ENCODE data around the gene LIMS2.

LIMS2 gene

DNA sequence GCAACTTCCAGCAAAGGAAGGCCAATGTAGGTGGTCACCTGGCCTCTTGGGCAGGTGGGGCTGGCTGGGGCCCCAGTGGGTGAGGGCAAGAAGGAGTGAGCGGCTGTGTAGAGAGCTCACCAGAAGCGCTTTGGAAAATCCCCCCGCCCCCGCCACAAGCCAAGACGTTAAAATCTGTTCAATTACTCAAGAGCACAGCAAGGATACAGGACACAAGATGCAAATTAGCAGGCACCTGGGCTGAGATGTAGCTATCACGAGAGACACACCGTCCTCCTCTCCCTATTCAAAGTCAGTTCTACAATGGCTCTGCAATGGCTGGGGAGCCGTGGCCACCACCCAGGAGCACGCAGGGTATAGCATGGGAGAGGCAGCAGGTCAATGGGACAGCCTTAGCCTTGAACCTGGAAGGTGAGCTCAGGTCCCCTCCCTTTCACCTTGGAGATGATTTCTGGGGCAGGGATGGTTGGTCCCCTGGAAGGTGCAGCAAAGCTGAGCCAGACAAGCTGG lies 67.9 kb downstream of the LIMS2 start:
- DNase-seq (ENCODE audit: low read depth in 2 of 3, low spot score in 2 of 3) = no peak

- no peak for DNase-seq (ENCODE audit: low read depth in 2 of 3, low spot score in 2 of 3)
Observed at GRCh38 chr2:127606625-127607398, 68.5 kb downstream of the LIMS2 start.

DNA sequence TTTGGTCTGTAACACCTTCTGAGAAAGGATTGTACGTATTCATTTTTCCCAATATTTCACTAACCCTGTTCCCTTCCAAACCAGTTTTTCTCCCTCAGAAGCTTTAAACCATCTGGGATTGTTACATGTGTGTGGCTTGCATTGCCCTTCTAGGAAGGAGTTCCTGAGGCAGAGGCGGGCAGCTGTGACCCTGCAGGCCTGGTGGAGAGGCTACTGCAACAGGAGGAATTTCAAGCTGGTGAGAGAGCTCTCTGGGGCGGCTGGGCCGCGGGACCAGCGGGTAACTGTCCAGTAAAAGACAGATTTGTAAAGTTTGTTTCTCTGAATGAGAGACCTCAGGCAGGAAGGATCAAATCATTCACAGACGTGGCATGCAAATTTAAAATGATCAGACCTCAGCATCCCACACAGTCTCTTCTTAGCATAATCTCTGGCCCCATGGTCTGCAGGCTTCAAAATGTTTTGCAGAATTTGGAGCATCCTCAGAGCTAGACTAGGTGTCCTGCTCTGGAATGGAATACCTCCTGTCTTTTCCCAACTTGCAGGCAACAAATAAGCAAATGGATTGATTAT lies 69.6 kb downstream of the LIMS2 start:
- DNase-seq (ENCODE audit: low read depth in 2 of 3, low spot score in 2 of 3) = no peak

DNA sequence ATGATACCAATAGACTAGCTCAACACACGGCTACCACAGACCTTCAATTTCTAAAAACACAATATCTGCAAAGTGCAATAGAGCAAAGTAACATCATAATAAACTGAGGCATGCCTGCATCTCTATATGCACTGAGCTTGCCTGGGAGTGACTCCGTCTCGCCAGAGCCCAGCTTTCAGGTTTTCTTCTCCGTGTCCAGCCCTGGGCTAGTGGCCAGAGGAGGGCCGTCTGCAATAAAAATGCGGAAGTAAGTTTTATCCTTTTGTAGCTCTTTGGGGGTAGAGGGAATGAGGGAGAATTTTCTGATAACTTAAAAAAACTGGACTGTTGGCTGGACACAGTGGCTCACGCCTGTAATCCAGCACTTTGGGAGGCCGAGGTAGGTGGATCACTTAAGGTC lies 70.3 kb downstream of the LIMS2 start:
- no peak for DNase-seq (ENCODE audit: low read depth in 2 of 3, low spot score in 2 of 3)

DNA sequence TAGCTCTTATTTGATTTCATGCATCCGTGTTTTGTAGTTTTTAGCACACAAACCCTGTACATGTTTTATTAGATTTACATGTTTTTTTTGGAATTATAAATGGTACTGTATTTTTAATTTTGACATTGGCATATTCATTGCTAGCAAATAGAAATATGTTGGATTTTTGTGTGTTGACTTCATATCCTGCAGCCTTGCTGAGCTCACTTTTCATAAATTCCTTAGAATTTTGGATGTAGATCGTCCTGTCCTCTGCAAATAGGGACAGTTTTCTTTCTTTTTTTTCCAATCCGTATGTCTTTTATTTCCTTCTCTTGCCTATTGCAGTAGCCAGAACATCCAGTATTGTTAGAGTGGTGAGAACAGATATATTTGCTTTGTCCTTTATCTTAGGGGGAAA lies 76.1 kb downstream of the LIMS2 start:
- no peak for DNase-seq (ENCODE audit: low read depth in 2 of 3, low spot score in 2 of 3)

DNA sequence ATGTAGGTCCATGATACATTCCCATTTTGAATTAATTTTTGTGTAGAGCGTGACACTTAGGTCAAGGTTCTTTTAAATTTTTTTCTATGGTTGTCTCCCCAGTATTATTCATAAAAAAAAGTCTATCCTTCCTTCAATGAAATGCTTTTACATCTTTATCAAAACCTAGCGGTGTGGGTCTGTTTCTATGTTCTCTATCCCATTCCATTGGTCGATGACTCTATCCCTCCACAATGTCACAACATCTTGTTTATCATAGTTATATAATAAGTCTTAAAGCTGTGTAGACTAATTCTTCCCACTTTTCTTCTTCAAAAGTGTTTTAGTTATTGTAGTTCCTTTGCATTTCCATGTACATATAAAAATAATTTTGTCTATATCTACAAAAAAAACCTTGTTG lies 76.6 kb downstream of the LIMS2 start:
- no peak for DNase-seq (ENCODE audit: low read depth in 2 of 3, low spot score in 2 of 3)

DNA sequence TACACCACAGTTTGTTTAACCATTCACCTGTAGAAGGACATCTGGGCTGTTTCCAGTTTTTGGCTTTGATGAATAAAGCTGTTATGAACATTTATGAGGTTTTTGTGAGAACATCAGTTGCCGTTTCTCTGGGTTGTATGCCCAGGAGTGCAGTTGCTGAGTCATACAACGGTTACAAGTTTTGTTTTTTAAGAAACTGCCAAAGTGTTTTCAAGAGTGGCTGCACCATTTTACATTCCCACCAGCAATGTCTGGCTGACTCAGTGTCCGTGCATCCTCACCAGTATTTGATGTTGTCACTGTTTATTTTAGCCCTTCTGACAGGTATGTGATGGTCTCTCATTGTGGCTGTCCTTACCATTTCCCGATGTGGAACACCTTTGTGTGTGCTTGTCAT lies 77.3 kb downstream of the LIMS2 start:
- no peak for DNase-seq (ENCODE audit: low read depth in 2 of 3, low spot score in 2 of 3)

- DNase-seq (ENCODE audit: low read depth in 2 of 3, low spot score in 2 of 3) = no peak
Observed at GRCh38 chr2:127597046-127597983, 78.0 kb downstream of the LIMS2 start.

GRCh38 chr2:127596311-127597045 lies 78.9 kb downstream of the LIMS2 start:
- DNase-seq (ENCODE audit: low read depth in 2 of 3, low spot score in 2 of 3) = no peak

DNA sequence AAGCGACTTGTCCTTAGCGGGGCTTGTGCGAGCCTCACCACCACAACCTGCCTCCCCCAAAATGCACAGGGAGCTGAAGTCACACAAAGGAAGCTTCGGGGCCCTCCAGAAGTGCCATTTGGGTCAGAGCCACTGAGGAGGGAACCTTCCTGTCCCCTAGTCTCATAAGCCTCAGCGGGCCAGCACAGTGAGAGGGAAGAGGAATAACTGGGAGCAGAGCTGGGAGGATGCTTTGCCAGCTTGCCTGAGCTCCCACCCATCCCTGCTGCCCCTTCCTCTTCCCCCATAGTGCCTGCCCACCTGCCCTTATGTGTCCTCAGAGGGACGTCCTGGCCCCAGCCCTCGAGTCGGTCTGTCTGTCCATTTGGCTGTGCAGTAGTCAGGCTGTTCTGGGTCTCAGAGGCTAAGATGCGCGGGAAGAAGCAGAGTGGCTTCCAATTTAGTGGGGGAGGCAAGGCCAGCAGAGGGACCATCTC lies 81.2 kb downstream of the LIMS2 start:
- no peak for DNase-seq (ENCODE audit: low read depth in 2 of 3, low spot score in 2 of 3)

DNA sequence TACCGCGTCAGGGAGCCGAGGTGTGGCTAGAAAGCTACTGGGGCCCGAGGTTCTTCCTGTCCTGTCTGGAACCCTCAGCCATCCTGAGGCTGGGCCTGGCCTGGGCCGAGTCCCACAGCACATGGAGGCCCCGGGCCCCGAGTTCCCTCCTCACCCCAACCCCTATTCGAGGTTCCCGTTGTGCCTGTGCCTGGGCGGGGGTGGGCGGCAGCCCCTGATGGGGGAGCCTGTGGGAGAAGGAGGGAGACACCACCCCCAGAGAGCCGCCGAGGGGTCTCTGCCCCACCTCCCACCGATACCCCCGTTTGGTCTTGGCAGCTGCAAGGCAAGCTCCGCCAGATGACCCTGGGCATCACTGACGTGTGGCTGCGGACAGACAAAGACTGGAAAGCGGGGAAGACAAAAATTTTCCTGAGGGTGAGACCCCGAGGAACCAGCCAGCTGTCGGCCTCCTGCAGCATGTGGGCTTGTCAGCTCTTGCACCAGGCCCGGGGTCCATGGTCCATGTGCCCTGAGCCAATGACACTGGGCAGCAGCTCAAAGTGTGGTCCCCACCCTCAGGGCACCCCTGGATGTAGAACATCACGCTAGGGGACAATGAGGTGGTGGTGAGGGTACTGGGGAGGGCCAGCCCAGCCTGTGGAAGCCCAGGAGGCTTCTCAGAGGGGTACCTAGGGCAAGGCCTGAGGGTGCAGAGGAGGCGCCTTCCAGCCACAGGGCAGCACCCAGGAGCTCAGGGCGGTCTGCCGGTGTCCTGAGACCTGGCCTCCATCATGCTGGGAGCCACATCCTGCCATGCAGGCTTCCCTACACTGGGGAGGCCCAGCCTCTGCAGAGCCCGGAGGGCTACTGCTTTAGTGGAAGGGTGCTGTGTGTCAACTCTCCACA lies 81.9 kb downstream of the LIMS2 start:
- no peak for DNase-seq (ENCODE audit: low read depth in 2 of 3, low spot score in 2 of 3)

DNA sequence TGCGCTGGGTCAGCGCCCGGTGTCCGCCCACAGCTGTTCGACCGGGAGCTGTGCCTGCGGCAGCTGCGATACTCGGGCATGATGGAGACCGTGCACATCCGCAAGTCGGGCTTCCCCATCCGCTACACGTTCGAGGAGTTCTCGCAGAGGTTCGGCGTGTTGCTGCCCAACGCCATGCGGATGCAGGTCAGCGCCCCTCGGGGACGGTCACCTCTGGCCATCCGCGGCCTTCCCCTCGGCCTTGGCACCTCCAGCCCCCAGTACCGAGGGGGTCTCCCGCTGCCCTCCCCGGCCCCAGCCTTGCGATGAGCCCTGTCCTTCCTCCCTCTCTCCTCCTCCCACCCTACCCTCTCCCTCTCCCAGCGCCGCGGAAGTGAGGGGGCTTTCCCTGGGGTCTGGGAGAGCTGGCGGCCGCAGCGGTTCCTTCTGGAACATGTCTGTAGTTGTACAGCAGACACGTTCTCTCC lies 82.5 kb downstream of the LIMS2 start:
- no peak for DNase-seq (ENCODE audit: low read depth in 2 of 3, low spot score in 2 of 3)

GRCh38 chr2:127591221-127591923 lies 84.0 kb downstream of the LIMS2 start:
- DNase-seq (ENCODE audit: low read depth in 2 of 3, low spot score in 2 of 3) = peak; percentile 15 to 35 (median 21)

DNA sequence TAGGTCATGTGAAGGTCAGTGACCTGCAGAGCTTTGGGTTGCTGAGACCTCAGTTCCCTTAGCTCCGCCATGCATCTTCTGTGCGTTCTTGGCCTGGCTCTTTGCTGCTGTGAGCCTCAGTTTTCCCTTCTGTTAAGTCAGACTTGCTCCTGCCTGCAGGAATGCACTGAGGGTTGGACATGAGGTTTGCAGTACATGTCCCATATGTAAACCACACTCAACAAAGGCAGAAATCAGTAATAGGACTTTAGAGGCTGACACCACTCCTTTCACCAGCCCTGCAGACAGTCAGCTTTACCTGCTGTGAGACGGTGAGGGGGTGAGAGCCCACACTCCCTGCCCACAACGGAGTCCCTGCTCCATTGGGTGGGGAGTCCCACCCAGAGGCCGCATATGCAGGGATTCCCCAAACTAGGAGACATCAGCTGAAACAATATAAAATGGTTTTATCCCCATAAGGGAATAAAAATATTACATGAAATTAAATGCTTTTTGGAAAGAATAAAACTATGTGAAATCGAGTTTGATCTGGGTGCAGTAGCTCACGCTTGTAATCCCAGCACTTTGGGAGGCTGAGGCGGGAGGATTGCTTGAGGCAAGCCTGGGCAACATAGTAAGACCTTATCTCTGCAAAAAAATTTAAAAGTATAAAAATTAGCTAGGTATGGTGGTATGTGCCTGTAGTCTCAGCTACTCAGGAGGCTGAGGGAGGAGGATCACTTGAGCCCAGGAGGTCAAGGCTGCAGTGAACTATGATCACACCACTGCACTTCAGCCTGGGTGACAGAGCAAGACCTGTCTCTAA lies 84.7 kb downstream of the LIMS2 start:
- no peak for DNase-seq (ENCODE audit: low read depth in 2 of 3, low spot score in 2 of 3)

DNA sequence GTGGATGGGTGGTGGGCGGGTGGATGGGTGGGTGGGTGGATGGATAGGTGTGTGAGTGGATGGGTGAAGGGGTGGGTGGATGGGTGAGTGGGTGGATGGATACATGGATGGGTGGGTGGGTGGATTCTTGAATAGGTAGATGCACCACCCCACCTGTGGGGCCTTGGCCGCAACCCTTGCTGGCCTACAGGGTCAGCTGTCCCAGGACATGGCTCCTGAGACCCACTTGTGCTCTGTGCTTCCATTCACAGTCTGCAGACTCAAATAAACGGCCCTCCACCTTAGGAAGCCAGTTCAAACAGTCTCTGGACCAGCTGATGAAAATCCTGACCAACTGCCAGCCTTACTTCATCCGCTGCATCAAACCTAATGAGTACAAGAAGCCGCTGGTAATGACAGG lies 85.5 kb downstream of the LIMS2 start:
- no peak for DNase-seq (ENCODE audit: low read depth in 2 of 3, low spot score in 2 of 3)

DNA sequence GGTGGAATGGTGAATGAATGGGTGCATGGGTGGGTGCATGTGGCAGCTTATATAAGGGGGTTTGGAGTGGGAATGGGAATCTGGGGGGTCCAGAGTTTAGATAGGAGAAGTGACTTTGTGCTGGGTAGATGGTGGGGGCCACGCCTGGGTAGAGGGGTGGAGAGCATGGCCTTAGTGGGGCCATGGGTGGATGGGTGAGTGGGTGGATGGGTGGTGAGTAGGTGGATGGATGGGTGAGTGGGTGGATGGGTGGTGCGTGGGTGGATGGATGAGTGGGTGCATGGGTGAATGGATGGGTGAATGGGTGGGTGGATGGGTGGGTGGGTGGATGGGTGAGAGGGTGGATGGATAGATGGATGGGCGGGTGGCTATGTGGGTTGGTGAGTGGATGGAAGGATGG lies 86.0 kb downstream of the LIMS2 start:
- no peak for DNase-seq (ENCODE audit: low read depth in 2 of 3, low spot score in 2 of 3)
